ENCODE measurements around the gene FAM131A.

FAM131A gene

GRCh38 chr3:184296616-184297015, 40.8 kb upstream of the FAM131A start:
- ChIA-PET CTCF (interaction anchor here (0.6 to 1.7 kb wide), 3 partner anchors 10 to 411 kb away, joined by 3 to 6 read pairs (median 4); no protein-coding TSS in a partner anchor), POLR2A (no interaction called here)
- no peak for DNase-seq (ENCODE audit: extremely low spot score)
- TF ChIP-seq, protein P1, sequence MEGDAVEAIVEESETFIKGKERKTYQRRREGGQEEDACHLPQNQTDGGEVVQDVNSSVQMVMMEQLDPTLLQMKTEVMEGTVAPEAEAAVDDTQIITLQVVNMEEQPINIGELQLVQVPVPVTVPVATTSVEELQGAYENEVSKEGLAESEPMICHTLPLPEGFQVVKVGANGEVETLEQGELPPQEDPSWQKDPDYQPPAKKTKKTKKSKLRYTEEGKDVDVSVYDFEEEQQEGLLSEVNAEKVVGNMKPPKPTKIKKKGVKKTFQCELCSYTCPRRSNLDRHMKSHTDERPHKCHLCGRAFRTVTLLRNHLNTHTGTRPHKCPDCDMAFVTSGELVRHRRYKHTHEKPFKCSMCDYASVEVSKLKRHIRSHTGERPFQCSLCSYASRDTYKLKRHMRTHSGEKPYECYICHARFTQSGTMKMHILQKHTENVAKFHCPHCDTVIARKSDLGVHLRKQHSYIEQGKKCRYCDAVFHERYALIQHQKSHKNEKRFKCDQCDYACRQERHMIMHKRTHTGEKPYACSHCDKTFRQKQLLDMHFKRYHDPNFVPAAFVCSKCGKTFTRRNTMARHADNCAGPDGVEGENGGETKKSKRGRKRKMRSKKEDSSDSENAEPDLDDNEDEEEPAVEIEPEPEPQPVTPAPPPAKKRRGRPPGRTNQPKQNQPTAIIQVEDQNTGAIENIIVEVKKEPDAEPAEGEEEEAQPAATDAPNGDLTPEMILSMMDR (IDR thresholded peaks at IDR 0.05; ENCODE audit: control extremely low read depth, extremely low read depth, low read depth, missing control alignments) = no peak

DNA sequence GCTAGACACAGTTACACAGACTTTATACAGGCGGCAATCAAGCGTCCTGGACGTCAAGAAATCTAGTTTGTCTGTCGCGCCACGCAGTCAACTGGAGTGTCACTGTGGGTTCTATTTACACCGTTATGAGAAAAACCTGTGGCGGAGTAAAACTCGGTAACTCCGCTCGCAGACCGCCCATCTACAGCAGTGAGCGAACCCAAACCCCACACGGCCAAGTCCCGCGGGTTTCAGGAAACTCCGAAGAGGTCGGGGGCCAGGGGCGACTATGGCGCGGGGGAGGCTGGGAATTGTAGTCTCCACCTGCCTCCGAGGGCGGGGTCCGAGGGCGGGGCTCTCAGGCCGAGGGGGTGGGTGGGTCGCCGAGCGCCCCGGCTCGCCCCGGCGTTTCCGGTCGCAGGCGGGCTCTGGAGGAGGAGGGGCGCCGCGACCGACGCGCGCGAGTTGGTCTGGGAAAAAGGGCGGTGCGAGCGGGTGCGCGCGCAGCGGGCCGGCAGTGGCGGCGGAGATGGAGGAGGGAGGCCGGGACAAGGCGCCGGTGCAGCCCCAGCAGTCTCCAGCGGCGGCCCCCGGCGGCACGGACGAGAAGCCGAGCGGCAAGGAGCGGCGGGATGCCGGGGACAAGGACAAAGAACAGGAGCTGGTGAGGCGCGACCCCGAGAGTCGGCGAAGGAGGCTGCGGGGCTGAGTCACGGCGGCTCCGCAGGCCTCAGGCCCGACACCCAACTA, 38.5 kb upstream of the FAM131A start, which contains the start of gene PSMD2:
PSMD2 (plus strand) TSS at position 483 of the 729 bp plus-strand sequence; CDS start at position 509, 26 bp downstream.
- DNase-seq (ENCODE audit: extremely low spot score) = peak; percentile 99
- ChIA-PET POLR2A (no interaction called here), CTCF (interaction anchor here (0.8 to 1.3 kb wide), 3 partner anchors 9 to 215 kb away, joined by 3 read pairs; no protein-coding TSS in a partner anchor)
- TF ChIP-seq, protein P1 (IDR thresholded peaks at IDR 0.05; ENCODE audit: control extremely low read depth, extremely low read depth, low read depth, missing control alignments) = no peak

DNA sequence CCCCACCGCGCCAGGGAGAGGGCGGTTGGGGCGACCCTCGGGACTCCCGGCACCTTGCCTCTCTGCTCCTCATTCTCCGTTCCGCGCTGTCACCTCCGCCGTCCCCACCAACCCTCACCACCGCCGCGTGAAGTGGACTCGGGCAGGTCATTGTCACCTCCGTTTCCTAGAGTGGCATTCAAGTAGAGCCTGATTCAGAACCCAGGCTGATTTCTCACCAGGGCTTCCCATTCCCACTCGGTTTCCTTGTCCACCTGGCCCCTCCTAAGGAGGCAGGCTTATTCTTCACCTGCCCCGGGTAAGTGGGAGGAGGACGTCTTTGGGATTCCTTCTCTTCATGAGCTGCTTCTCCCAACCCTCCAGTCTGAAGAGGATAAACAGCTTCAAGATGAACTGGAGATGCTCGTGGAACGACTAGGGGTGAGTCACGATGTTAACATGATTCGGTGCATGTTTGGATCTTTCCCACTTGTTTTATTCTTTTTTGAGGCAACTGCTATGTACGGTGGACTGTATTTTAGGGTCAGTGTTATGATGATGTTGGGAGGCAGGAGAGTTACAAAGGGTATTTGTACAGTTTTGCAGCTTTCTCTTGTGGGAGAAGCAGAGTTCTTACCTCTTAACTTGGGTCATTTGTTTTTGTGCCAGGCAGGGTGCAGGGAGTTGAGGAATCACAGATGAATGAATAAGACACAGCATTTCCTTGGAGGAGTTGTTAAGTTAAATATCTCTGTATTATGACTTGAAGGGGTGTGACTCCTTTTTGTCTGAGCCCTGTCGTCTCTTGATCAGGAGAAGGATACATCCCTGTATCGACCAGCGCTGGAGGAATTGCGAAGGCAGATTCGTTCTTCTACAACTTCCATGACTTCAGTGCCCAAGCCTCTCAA, 37.7 kb upstream of the FAM131A start:
- peak; percentile 8 for DNase-seq (ENCODE audit: extremely low spot score)
- TF ChIP-seq, protein P1 (IDR thresholded peaks at IDR 0.05; ENCODE audit: control extremely low read depth, extremely low read depth, low read depth, missing control alignments) = no peak
- CTCF ChIA-PET = no interaction called here
- POLR2A ChIA-PET = no interaction called here

DNA sequence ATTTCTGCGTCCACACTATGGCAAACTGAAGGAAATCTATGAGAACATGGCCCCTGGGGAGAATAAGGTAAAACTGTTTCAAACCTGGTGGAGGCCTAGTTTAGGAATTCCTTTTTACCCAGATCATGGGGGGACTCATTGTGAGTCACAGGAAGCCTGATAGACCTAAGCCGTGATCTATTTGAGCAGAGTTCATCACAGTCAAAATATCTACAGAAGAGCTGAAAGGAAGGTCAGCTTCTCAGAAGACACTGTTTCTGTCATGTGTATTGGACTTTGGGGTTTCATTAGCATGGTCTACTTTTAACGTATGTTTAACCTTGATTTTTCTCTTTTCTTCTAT, 37.1 kb upstream of the FAM131A start:
- TF ChIP-seq, protein P1 (IDR thresholded peaks at IDR 0.05; ENCODE audit: control extremely low read depth, extremely low read depth, low read depth, missing control alignments) = no peak
- ChIA-PET POLR2A (no interaction called here), CTCF (interaction anchor here (1.2 kb wide), 1 partner anchor 128 kb away, joined by 3 read pairs; no protein-coding TSS in a partner anchor)
- DNase-seq (ENCODE audit: extremely low spot score) = no peak

GRCh38 chr3:184305577-184305976, 31.8 kb upstream of the FAM131A start:
- DNase-seq (ENCODE audit: extremely low spot score) = no peak
- ChIA-PET POLR2A (no interaction called here), CTCF (interaction anchor here (1.0 to 1.7 kb wide), 4 partner anchors 15 to 509 kb away, joined by 3 to 7 read pairs (median 4); no protein-coding TSS in a partner anchor)

More at GRCh38 chr3:184305577-184305976, 31.8 kb upstream of the FAM131A start:
- TF ChIP-seq, protein P1 (IDR thresholded peaks at IDR 0.05; ENCODE audit: control extremely low read depth, extremely low read depth, low read depth, missing control alignments) = peak; percentile 40

Measured in GM10248 (cell line).